22Rv1 (cell line): ENCODE data around the gene CD52.

Source experiments
- CTCF ChIP-seq: fragments of 450-650 bp; IDR thresholded peaks from 2 replicates; pipeline ENCODE4 v1.5.1; 2017; ENCODE audit warnings: mild to moderate bottlenecking
- ZFX ChIP-seq: fragments of 450-650 bp; IDR thresholded peaks from 2 replicates; pipeline ENCODE4 v1.6.1; 2017; ENCODE audit warnings: antibody characterized with exemption, borderline replicate concordance

DNA sequence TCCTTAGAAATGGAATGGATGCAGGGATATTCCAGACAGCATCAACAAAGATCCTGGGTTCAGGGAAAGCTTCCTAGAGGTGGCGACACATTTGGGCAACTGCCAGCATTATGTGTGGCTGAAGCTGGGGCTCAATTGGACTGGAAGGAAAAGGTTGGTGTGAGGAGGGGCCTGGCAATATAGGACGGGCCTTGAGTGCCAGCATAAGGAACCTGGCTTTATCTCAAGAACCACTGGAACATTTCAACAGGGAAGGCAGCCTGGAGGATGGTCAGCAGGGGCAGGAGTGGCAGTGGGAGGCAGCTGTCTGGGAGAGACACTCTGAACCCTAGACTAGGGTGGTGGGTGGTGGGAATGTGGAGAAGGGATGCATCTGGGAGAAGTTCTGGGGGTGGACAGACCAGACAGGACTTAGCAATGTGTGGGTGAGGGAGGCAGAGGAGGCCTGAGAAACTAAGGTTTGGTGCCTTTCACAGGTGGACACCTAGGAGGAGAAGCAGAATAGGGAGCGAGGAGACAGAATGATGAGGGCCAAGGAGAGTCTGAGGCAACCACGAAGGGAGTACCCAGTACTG lies 34.4 kb upstream of the CD52 start:
- TF ChIP-seq CTCF (no peak), ZFX (no peak)
